PC-3 (cell line): ENCODE data around the gene UNC5C.

Source experiments
- EZH2 ChIP-seq: fragments of 300-600 bp; sonication (generic); IDR thresholded peaks from one replicate; pipeline ENCODE4 v1.6.1; 2017; ENCODE audit warnings: antibody characterized with exemption, mild to moderate bottlenecking, low read length; ENCODE audit not compliant: unreplicated experiment
- EZH2phosphoT487 ChIP-seq: fragments of 300-600 bp; sonication (generic); IDR thresholded peaks from 2 replicates; pipeline ENCODE4 v1.6.1; 2018; ENCODE audit warnings: mild to moderate bottlenecking, antibody characterized with exemption, low read length, borderline replicate concordance
- TF ChIP-seq, protein P1 (sequence below): fragments of 300-600 bp; sonication (generic); conservative IDR thresholded peaks from 2 replicates; pipeline ENCODE4 v1.5.1; 2017; ENCODE audit warnings: antibody characterized with exemption, low read depth, mild to moderate bottlenecking, low read length

- TF ChIP-seq, protein P1, sequence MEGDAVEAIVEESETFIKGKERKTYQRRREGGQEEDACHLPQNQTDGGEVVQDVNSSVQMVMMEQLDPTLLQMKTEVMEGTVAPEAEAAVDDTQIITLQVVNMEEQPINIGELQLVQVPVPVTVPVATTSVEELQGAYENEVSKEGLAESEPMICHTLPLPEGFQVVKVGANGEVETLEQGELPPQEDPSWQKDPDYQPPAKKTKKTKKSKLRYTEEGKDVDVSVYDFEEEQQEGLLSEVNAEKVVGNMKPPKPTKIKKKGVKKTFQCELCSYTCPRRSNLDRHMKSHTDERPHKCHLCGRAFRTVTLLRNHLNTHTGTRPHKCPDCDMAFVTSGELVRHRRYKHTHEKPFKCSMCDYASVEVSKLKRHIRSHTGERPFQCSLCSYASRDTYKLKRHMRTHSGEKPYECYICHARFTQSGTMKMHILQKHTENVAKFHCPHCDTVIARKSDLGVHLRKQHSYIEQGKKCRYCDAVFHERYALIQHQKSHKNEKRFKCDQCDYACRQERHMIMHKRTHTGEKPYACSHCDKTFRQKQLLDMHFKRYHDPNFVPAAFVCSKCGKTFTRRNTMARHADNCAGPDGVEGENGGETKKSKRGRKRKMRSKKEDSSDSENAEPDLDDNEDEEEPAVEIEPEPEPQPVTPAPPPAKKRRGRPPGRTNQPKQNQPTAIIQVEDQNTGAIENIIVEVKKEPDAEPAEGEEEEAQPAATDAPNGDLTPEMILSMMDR, result peak; percentile 55
- TF ChIP-seq EZH2phosphoT487 (no peak), EZH2 (no peak)
Measured at GRCh38 chr4:95204873-95205272, 343.9 kb downstream of the UNC5C start.
